ENCODE results near the gene RASGRP2. TPM values are rescaled to one million over a fixed set of nuclear protein-coding genes. Genes with fewer than 3 reads are reported as not detected.

The RASGRP2 gene
- polyA plus RNA-seq, 1 donor from 2014 or later = 350 TPM

GRCh38 chr11:64685536-64685935, 58.4 kb downstream of the RASGRP2 start:
- no peaks in the 10 kb centered on the region for H3K36me3 Mint-ChIP-seq
- H3K27me3 Mint-ChIP-seq = peaks cover 15% of the 10 kb centered on the region
- no peak overlapping the region for H3K4me3 Mint-ChIP-seq
- no peak overlapping the region for H3K27ac Mint-ChIP-seq
- peaks cover 0 to 13% (median 13%) of the 10 kb centered on the region in 3 donors for H3K4me1 Mint-ChIP-seq
- H3K9me3 Mint-ChIP-seq = no peaks in the 10 kb centered on the region

GRCh38 chr11:64684357-64684756, 59.6 kb downstream of the RASGRP2 start:
- Mint-ChIP-seq H3K4me3 (no peak overlapping the region), H3K27me3 (peaks cover 15% of the 10 kb centered on the region), H3K4me1 (peaks cover 0 to 13% (median 12%) of the 10 kb centered on the region in 3 donors), H3K9me3 (no peaks in the 10 kb centered on the region), H3K27ac (peak overlapping the region in 1 of 3 donors; percentile 9), H3K36me3 (no peaks in the 10 kb centered on the region)

- Mint-ChIP-seq H3K27me3 (peaks cover 30% of the 10 kb centered on the region), H3K36me3 (no peaks in the 10 kb centered on the region), H3K4me3 (peak overlapping the region in 1 of 4 donors; percentile 48), H3K27ac (no peak overlapping the region), H3K9me3 (no peaks in the 10 kb centered on the region), H3K4me1 (peaks cover 0 to 2% (median 0%) of the 10 kb centered on the region in 3 donors)
These were observed 62.8 kb downstream of the RASGRP2 start for GRCh38 chr11:64681171-64681570.

DNA sequence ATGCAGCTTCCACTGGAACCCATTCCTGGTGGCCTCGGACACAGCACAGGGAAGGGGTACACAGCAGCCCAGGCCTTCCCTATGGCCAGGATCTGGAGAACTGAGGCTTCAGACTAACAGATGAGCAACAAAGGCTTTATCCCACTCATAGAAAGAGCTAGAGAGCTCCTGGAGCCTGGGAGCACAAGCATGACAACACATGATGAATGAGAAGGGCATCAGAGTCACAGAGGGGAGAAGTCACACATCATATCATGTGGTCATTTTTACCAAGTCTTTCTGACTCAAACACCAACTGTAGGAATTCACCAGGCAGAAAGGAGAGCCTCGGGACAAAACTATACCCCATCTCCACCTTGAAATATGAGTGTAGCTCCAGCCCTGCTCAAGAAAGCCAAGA, 64.1 kb downstream of the RASGRP2 start:
- Mint-ChIP-seq H3K4me3 (no peak overlapping the region), H3K36me3 (no peaks in the 10 kb centered on the region), H3K27ac (no peak overlapping the region), H3K9me3 (no peaks in the 10 kb centered on the region), H3K27me3 (peaks cover 34% of the 10 kb centered on the region), H3K4me1 (peaks cover 2 to 14% (median 11%) of the 10 kb centered on the region in 3 donors)

DNA sequence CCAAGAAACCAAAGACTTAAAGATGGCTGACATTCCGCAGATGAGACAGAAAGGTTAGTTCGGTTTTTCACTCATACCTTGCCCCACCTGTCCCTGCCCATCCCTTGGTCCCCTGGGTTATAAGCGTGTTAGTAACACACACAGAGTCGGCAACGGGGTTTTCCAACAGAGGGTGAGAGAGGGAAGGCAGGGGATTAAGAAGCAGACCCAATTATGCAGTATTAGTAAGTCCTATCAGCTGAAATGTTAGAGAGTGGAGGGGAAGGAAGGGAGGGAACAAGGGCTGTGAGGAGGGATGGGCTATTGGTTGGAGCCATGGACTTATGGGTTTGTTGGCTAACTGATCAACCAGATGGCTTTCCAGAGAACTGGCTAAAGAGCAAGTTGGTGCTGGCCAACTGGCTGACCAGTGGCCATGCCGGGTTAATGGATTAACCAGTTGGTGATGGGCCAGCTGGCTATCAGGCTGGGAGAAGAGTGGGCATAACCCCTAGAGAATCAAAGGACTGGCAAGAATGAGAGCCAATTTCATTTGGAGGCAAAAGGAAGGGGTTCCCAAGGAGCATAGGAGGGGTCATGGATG, 66.4 kb downstream of the RASGRP2 start:
- Mint-ChIP-seq H3K4me3 (no peak overlapping the region), H3K27me3 (peaks cover 35% of the 10 kb centered on the region), H3K36me3 (no peaks in the 10 kb centered on the region), H3K4me1 (peaks cover 17 to 21% (median 20%) of the 10 kb centered on the region in 3 donors), H3K27ac (no peak overlapping the region), H3K9me3 (no peaks in the 10 kb centered on the region)

Other genes starting within 250 kb of the RASGRP2 start
- gene SLC22A11, start 188.2 kb downstream of the RASGRP2 start, polyA plus RNA-seq = not detected
- not detected for gene SLC22A12, start 152.9 kb downstream of the RASGRP2 start, polyA plus RNA-seq
- not detected for gene NRXN2, start 20.9 kb downstream of the RASGRP2 start, polyA plus RNA-seq
- 2.0 TPM for gene PYGM, start 15.8 kb upstream of the RASGRP2 start, polyA plus RNA-seq
- gene SF1, start 34.4 kb upstream of the RASGRP2 start, polyA plus RNA-seq = 170 TPM
- 68.1 TPM for gene MAP4K2, start 59.1 kb upstream of the RASGRP2 start, polyA plus RNA-seq
- 36.4 TPM for gene MEN1, start 66.4 kb upstream of the RASGRP2 start, polyA plus RNA-seq
- gene CDC42BPG, start 100.5 kb upstream of the RASGRP2 start, polyA plus RNA-seq = 0.15 TPM
- gene EHD1, start 134.5 kb upstream of the RASGRP2 start, polyA plus RNA-seq = 210 TPM
- gene ATG2A, start 173.1 kb upstream of the RASGRP2 start, polyA plus RNA-seq = 3.9 TPM
- 11.4 TPM for gene PPP2R5B, start 180.5 kb upstream of the RASGRP2 start, polyA plus RNA-seq
- gene GPHA2, start 191.8 kb upstream of the RASGRP2 start, polyA plus RNA-seq = not detected
- gene MAJIN, start 228.0 kb upstream of the RASGRP2 start, polyA plus RNA-seq = 0.39 TPM